Retinal pigment epithelial cell (primary cell): Measurements from ENCODE around the gene DNASE1.
"Not testable (repeated sequence)": the region's sequence is repeated elsewhere in the genome, so short reads cannot be mapped to it uniquely, and the experiment has no call there.

Source experiments
- DNase-seq: peaks from one replicate; pipeline ENCODE4 v3.0.0-alpha.2; 2010; ENCODE audit warnings: low read depth
- H3K4me3 ChIP-seq: 2 replicates; pipeline ENCODE4 v1.5.1; 2011; ENCODE audit warnings: mild to moderate bottlenecking, low read length, control low read depth, moderate library complexity
- CTCF ChIP-seq: conservative IDR thresholded peaks from 2 replicates; pipeline ENCODE4 v1.5.1; 2011; ENCODE audit warnings: low read depth, low read length, control low read depth, inconsistent platforms

DNASE1 gene

GRCh38 chr16:3651461-3652372 lies 2.8 kb upstream of the DNASE1 start:
- no peak for DNase-seq
- TF ChIP-seq CTCF: no peak
- no peak overlapping the region for H3K4me3 ChIP-seq

DNA sequence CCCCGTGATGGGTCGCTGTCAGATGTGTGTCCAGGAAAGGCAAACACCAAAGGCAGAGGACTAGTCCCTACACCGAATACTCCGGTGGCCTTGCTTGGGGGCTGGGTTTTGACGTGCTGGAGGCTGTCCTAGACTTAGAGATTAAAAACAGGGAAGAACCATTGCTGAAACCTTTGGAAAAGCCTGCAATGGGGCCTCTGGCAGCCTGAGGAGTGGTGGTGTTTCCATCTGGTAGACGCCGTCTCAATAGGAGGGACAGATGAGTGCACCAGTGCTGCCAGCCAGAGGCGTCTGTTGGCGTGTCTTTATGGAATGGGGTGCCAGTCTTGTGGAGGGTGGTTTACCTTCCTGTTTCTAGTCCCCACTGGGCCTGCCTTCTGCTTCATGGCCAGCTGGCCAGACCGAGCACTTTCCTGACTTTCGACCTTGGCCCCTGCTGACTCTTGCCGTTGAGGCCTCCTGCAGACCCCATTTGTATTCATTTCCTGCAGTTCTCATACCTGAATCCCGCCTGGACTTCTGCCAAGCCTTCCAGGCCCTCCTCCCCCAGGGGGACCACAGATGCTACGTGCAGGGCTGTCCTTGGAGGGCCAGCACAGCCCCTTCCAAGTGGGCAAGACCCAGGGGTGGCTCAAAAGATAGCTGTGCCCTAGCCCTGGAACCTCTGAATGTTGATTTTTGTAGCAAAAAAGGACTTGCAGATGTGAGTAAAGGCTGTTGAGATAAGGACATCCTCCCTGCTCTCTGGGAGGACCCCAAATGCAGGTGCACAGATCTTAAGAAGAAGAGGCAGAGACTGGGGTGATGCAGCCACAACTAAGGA lies 1.9 kb upstream of the DNASE1 start:
- DNase-seq: no peak
- H3K4me3 ChIP-seq: no peak overlapping the region
- TF ChIP-seq CTCF: no peak

GRCh38 chr16:3655030-3655395 lies 522 bp downstream of the DNASE1 start:
- H3K4me3 ChIP-seq: no peak overlapping the region
- DNase-seq: no peak
- no peak for TF ChIP-seq CTCF

DNA sequence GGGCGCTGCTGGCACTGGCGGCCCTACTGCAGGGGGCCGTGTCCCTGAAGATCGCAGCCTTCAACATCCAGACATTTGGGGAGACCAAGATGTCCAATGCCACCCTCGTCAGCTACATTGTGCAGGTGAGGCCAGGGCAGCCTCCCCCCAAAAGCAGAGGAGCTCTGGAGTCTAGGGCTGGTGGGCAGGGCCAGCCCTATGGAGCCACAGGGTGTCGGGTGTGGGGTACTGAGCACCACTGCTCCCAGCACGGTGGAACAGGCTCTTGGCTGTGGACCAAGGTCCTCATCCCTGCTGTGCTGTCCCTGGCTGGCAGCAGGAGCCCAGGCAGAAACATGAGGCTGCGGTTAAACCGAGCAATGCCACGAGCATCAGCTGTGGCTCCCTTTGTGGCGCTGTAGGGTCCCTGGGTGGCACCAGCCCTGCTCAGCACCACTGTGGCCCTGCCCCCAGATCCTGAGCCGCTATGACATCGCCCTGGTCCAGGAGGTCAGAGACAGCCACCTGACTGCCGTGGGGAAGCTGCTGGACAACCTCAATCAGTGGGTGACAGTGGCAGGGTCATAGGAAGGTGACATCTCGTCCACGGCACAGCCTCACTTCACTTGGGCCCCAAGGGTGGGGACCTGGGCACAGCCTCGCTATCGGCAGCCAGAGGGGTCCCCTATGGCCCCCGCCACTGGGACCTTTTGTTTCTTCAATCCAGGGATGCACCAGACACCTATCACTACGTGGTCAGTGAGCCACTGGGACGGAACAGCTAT lies 1.1 kb downstream of the DNASE1 start:
- TF ChIP-seq CTCF: no peak
- H3K4me3 ChIP-seq: no peak overlapping the region
- no peak for DNase-seq

- DNase-seq, H3K4me3 ChIP-seq: not testable (repeated sequence)
These were observed 1.6 kb downstream of the DNASE1 start for GRCh38 chr16:3656160-3656490.

- no peak for TF ChIP-seq CTCF
- DNase-seq: no peak
- H3K4me3 ChIP-seq: no peak overlapping the region
These were observed 2.3 kb downstream of the DNASE1 start for GRCh38 chr16:3656491-3657468.
